Measurements from ENCODE around the gene CREB5.

DNA sequence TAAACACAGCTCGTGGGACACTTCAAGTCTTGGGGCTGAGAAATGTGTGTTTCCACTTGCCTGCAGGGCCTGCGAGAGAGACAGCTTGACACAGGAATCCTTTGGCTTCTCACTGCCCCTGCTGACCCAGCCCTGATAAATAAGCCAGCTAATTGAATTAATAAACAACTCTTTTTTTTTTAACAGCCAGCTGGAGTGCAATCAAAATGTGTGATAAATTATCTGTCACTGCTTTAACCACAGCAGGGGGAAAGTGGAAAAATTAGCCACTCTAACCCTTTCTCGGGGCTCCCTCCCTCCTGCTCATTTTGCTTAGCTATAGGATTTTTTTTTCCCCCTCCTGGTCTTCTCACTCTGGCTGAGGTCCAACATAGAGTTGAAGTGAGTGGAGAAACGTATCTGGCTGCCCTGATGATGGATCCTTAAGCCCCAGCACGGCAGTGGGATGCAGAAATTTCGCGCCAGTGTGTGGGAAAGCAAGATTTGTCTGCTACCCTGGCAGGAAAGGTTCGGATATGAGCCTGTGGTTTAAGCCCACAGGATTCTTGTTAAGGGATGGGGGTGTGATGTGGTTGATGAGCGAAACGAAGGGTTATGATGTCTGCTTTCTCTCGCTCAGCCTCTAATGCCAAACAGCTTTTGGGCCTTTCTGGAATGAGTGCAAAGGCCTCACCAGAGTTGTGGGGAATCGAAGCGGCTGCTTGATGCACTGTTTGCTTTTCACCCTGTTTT lies 372.0 kb downstream of the CREB5 start:
- TF ChIP-seq POLR2AphosphoS5 (IDR thresholded peaks at IDR 0.05; ENCODE audit: low read depth, low read length) (no peak), TAF1 (IDR thresholded peaks at IDR 0.05; ENCODE audit: borderline replicate concordance, low read depth, low read length) (no peak), POLR2A (IDR thresholded peaks at IDR 0.05; ENCODE audit: low read depth, low read length) (no peak)

Measured in GM12892 (cell line).